AG04449 (cell line): ENCODE results near the gene RNF14.
A peak's percentile ranks its signal among the peaks of the same experiment; 100 is the strongest.

Experiments used
- CTCF ChIA-PET: fragments of 350-600 bp; formaldehyde crosslinking; extraction: SDS; loops from one replicate; lab custom pipeline; 2021; ENCODE audit warnings: antibody characterized with exemption; lab: Yijun Ruan, JAX
- POLR2A ChIA-PET: fragments of 400-600, 350-600 bp; formaldehyde crosslinking; extraction: SDS; loops from one replicate; lab custom pipeline; 2020; ENCODE audit warnings: antibody characterized with exemption, inconsistent platforms; lab: Yijun Ruan, JAX
- DNase-seq: peaks from one replicate; pipeline ENCODE4 v3.0.0-alpha.2; 2010; ENCODE audit warnings: low read depth, low spot score
- H3K4me3 ChIP-seq: 2 replicates; pipeline ENCODE4 v1.5.1; 2011; ENCODE audit warnings: low read depth, mild to moderate bottlenecking, control low read depth, low read length
- TF ChIP-seq, protein P1 (sequence below): IDR thresholded peaks from one replicate; pipeline ENCODE4 v1.5.1; 2011; ENCODE audit warnings: mild to moderate bottlenecking, moderate library complexity, low read length, control low read depth, inconsistent platforms; ENCODE audit not compliant: insufficient read depth; ENCODE audit errors: missing control alignments

Gene RNF14

DNA sequence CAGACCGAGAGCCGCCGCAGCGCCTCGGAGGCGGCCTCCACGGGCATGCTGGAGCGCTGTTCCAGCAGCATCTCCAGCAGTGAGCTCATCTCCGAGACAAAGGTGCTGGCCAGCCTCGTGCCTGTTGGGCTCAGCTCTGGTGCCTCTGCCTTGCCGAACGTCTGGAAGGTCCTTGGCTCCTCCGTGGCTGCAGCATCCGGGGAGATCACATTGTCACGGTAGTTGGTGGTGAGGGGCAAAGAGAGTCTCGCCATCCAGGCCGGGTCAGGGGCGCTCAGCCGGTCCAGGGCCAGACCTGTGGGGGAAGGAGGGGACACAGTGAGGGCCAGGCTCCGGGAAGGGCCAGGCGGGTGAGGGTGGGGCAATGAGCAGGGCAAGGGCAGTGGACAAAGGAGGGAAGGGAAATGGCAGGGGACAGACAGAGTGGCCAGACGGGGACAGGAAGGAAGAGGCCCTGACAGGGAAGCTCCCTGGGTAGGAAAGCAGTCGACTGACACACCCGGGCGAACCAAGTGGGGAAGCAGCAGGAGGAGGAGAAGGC is 23.3 kb upstream of the RNF14 start:
- POLR2A ChIA-PET = interaction anchor here (1.2 kb wide), 1 partner anchor 12 kb away, joined by 3 read pairs; the partner anchor contains the start of gene PCDH12
- TF ChIP-seq, protein P1, sequence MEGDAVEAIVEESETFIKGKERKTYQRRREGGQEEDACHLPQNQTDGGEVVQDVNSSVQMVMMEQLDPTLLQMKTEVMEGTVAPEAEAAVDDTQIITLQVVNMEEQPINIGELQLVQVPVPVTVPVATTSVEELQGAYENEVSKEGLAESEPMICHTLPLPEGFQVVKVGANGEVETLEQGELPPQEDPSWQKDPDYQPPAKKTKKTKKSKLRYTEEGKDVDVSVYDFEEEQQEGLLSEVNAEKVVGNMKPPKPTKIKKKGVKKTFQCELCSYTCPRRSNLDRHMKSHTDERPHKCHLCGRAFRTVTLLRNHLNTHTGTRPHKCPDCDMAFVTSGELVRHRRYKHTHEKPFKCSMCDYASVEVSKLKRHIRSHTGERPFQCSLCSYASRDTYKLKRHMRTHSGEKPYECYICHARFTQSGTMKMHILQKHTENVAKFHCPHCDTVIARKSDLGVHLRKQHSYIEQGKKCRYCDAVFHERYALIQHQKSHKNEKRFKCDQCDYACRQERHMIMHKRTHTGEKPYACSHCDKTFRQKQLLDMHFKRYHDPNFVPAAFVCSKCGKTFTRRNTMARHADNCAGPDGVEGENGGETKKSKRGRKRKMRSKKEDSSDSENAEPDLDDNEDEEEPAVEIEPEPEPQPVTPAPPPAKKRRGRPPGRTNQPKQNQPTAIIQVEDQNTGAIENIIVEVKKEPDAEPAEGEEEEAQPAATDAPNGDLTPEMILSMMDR = no peak
- CTCF ChIA-PET = interaction anchor here (0.9 to 17.0 kb wide), 5 partner anchors 14 to 253 kb away, joined by 4 to 260 read pairs (median 14); partner anchors contain the start of genes PCDH12 and RNF14
- H3K4me3 ChIP-seq = no peak overlapping the region
- no peak for DNase-seq

DNA sequence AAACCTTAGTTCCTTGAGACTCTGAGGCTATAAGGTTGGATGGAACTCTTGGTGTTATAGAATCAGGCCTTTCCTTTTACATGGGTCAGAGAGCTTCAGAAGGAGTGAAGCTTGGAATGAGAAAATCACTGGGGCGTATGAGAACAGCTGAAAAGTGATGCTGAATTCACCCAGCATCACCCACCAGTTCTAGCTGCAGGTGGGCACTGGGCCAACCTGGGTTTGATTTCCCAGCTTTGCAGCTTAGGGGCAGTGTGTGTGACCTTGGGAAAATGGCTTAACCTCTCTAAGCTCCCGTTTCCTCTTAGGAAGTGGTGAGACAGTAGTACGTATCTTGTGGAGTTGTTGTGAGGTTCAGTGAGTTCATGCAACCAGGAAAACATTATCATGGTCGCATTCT is 21.6 kb upstream of the RNF14 start:
- ChIA-PET POLR2A (no interaction called here), CTCF (interaction anchor here (1.3 to 17.0 kb wide), 4 partner anchors 12 to 256 kb away, joined by 3 to 260 read pairs (median 7); partner anchors contain the start of gene PCDH12)
- TF ChIP-seq, protein P1 = no peak
- no peak for DNase-seq
- no peak overlapping the region for H3K4me3 ChIP-seq

DNA sequence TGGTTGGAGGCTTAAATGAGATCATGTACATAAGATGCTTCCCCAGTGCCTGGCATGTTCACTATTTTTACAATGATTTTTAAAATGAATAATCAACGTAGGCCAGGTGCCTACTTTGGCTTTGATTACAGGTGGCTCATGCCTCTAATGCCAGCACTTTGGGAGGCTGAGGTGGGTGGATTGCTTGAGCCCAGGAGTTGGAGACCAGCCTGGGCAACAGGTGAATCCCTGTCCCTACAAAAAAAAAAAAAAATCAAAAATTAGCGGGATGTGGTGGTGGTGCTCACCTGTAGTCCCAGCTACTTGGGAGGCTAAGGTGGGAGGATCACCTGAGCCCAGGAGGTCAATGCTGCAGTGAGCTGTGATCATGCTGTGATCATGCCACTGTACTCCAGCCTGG is 20.1 kb upstream of the RNF14 start:
- POLR2A ChIA-PET = no interaction called here
- DNase-seq = no peak
- no peak overlapping the region for H3K4me3 ChIP-seq
- TF ChIP-seq, protein P1 = no peak
- CTCF ChIA-PET = interaction anchor here (1.0 to 17.0 kb wide), 3 partner anchors 11 to 35 kb away, joined by 3 to 260 read pairs (median 3); partner anchors contain the start of gene PCDH12

DNA sequence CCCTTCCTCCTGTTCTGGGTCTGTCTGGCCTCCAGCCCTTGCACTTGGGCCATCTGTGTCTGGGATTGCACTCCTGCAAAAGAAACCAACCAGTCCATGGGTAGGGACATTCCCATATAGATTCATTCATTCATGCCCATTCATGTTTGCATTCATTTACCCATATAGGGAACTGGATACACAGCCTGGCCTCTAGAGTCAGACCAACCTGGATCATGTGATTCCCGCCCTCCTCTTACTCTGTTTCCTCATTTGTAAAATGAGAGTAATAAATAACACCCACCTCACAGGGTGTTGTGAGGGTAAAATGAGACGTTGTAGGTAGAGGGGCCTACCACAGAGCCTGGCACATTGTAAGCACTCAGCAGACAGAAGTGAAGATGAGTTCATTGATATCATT is 19.4 kb upstream of the RNF14 start:
- no peak overlapping the region for H3K4me3 ChIP-seq
- ChIA-PET POLR2A (no interaction called here), CTCF (interaction anchor here (1.0 to 17.0 kb wide), 2 partner anchors 10 to 36 kb away, joined by 3 to 260 read pairs; partner anchors contain the start of gene PCDH12)
- TF ChIP-seq, protein P1 = no peak
- no peak for DNase-seq

DNA sequence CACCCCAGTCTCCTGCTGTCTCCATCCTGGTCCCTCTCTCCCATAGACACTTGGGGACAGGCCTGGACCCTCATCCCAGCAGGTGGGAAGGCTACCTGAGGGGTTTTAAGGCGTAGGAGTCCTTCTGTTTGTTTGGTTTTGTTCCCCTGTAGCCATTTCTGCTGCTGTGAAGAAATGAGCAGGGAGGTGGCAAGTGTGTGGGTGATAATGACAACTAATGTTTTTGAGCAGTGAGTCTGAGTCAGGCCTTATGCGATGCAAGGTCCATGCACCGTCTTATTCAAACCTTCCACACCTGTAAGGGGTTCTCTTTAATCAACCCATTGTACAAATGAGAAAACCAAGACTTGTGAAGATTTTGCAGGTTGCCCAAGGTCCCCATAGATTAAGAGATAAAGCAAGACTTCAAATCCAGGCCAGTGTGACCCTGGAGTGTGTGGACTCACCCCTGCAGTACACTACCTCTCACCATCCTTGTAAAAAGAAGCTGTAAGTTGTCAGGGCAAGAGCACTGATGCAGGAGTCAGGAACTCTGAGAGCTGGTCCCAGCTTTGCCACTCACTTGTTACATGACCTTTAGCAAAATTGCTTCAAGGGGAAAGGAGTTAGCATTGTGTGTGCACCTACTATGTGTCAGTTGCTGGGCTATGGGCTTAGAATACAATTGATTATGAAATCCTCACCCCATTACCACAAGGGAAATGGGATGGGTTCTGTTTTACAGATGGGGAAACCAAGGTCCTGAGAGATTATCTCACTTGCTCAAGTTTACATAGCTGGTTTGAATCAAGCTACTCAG is 18.5 kb upstream of the RNF14 start:
- no peak for DNase-seq
- TF ChIP-seq, protein P1 = no peak
- POLR2A ChIA-PET = no interaction called here
- CTCF ChIA-PET = interaction anchor here (0.5 to 17.0 kb wide), 9 partner anchors 9 to 260 kb away, joined by 3 to 260 read pairs (median 5); partner anchors contain the start of genes PCDH1, PCDH12 and RNF14
- H3K4me3 ChIP-seq = no peak overlapping the region

DNA sequence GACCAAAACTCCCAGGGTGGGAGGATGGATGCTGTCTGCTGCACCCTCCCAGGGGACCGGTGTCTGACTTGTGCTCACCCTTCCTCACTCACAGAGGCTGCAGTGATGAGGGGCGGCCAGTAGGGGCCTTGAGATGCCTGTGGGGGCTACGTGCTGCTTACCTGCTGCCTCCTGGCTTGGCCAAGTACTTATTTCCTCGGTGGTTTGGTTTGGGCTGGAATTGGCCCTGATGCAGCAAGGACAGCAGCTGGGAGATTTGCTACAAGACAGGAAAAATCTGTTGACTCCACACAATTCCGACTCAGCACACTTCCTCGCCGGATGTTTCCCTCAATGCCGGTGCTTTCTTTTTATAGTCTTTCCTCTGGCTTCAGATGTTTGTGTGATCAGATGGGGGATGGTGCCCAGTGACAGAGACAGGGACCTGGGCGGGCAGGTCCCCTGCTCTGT is 17.5 kb upstream of the RNF14 start:
- TF ChIP-seq, protein P1 = peak; percentile 58
- POLR2A ChIA-PET = no interaction called here
- CTCF ChIA-PET = interaction anchor here (1.1 to 17.0 kb wide), 7 partner anchors 8 to 261 kb away, joined by 3 to 260 read pairs (median 5); partner anchors contain the start of genes PCDH1, PCDH12 and RNF14
- DNase-seq = no peak
- H3K4me3 ChIP-seq = no peak overlapping the region
